HG03159 (cell line): ENCODE data around the gene FCGR2B.
A peak's percentile ranks its signal among the peaks of the same experiment; 100 is the strongest.
"Not testable (repeated sequence)": the region's sequence is repeated elsewhere in the genome, so short reads cannot be mapped to it uniquely, and the experiment has no call there.

Experiments used
- ATAC-seq: cut with Tn5 transposase; IDR thresholded peaks from one replicate; pipeline ENCODE4 v1.9.1; 2021; ENCODE audit warnings: mild to moderate bottlenecking, moderate library complexity; ENCODE audit not compliant: unreplicated experiment

FCGR2B gene

DNA sequence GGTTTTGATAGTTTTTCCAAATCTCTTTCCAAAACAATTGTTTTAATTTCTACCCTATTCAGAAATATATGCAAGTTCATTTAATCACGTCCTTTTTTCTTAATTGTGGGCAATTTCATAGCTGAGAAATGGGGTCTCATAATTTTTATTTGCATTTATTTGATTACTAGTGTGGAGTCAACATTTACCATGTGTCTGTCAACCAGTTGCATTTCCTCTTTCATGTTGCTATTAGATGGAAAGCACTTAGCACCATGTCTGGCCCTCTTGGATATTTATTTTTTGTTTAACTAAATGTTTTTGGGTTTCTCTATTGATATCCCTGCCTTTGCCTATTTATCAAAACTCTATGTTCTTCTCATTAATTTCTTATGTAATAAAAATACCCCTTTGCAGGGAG, 18.1 kb upstream of the FCGR2B start:
- not testable (repeated sequence) for ATAC-seq

DNA sequence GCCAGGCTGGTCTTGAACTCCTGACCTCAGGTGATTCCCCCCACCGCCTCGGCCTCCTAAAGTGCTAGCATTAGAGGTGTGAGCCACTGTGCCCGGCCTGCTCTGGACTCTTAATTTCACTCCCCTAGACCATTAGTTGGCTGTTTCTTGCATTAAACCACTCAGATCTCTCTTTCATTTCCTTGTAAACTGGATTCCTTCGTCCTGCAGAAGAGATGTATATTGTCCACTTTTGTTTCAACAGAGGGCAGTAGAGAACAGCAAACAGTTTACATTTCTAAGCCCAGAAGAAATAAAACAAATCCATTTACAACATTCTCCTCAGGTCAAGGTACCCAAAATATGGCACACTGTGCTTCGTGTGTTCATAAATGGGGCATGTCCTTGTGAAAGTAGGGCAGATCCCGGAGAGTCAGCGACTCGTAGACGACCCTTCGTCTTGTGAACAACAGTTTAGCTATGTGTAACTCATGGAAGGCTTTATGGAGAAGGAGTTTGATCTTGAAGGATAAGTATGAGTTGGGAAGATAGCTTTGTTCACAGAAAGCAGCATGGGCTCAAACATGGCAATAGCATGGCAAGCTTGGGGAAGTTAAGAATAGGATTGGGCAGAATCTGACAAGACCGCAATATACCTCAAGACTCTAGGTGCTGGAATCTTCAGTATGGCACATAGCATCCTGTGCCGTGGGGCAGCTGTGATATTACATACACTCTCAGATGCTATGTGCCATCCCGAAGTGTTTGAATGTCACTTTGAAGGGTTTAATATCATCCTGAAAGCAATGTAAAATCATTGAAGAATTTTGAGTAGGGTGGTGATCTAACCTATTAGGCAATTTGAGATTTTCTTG, 15.2 kb upstream of the FCGR2B start:
- not testable (repeated sequence) for ATAC-seq

- not testable (repeated sequence) for ATAC-seq
These were observed 9.4 kb upstream of the FCGR2B start for GRCh38 chr1:161653541-161653940.

- not testable (repeated sequence) for ATAC-seq
These were observed 9.0 kb upstream of the FCGR2B start for GRCh38 chr1:161653971-161654370.

- ATAC-seq, result not testable (repeated sequence)
These were observed 4.4 kb upstream of the FCGR2B start for GRCh38 chr1:161658524-161658923.

DNA sequence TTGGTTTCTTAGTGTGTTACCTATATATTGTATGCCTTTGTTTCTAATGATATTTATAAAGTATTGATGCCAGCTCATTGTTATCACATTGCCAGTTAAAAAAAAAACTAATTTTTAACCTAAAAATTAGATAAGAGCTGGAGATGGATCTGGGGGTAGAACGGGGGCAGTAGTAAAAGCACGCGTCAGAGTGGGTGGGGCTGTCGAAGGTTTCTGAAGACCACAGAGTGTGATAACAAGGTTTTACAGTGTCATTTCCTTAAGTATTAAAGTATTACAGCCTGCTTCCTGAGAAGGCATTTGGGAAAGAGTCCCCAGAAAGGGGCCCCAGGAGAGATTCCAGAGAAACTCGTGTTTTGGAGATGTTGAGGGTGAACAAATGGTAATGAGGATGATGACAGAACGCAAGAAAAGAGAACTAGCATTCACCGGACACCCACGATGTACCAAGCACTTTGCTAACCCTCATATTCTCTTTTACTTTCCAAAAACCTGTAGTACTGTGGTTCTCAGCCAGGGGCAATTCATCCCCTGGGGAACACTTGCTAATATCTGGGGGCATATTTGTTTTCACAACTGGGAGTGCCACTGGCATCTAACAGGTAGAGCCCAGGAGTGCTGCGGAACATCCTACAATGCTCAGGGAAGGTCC, 1.2 kb upstream of the FCGR2B start:
- ATAC-seq, result not testable (repeated sequence)

GRCh38 chr1:161663569-161663968, 626 bp downstream of the FCGR2B start:
- peak; percentile 18 for ATAC-seq

GRCh38 chr1:161664689-161665088, 1.7 kb downstream of the FCGR2B start:
- not testable (repeated sequence) for ATAC-seq

- ATAC-seq, result not testable (repeated sequence)
These were observed 8.4 kb downstream of the FCGR2B start for GRCh38 chr1:161671045-161672020.

- ATAC-seq, result not testable (repeated sequence)
These were observed 10.5 kb downstream of the FCGR2B start for GRCh38 chr1:161673437-161673836.

DNA sequence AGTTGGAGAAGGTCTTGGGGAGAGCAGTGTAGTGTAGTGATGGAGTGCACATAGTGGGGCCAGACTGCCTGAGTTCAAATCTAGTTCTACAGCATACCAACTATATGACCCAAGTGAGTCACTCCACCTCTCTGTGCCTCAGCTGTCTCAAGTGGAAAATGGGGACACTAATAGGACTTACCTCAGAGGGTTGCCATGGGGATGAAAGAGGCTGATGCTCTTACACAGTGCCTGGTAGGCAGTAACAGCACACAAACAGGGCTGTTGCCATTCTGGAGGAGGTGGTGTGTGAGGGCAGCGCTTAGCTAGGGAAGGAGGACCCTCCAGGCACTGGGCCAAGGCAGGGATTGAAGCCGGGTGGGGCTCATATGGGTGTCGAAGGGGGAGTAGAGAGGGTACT, 11.5 kb downstream of the FCGR2B start:
- not testable (repeated sequence) for ATAC-seq

DNA sequence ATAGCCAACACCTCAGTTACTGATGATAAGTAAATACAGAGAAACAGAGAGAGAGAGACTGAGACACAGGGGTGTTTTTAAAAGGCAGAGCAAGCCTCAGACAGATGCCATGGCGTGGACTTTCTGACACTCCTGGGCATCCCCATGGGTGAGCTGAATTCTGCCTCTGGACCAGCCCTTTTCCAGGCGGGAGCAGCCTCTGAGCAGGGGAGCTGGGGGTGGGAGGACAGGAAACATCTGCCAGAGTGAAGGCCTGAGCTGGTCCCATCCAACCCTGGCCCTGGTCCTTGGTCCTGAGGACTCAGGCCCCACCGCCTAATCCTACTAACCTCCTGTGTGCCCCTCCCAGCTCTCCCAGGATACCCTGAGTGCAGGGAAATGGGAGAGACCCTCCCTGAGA, 12.0 kb downstream of the FCGR2B start:
- ATAC-seq, result not testable (repeated sequence)

DNA sequence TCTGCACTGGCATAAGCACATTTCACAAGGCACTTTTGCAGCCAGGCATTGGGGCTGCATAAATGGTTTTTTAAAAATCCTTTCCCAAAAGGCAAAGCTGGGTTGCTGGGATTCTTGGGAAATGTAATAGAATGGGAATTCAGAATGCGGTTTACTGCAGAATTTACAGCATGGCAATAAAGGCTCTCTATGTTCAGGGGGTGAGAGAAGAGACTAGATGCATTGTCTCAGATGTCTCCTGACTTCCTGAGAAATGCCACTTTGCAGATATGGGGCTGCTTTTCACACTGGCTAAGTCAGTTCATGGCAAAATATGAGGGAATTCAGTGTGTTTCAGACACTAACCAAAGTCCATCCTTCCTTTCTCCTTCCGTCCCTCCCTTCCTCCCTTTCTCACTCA, 13.5 kb downstream of the FCGR2B start:
- ATAC-seq, result no peak

GRCh38 chr1:161676958-161677689, 14.2 kb downstream of the FCGR2B start:
- ATAC-seq, result no peak

DNA sequence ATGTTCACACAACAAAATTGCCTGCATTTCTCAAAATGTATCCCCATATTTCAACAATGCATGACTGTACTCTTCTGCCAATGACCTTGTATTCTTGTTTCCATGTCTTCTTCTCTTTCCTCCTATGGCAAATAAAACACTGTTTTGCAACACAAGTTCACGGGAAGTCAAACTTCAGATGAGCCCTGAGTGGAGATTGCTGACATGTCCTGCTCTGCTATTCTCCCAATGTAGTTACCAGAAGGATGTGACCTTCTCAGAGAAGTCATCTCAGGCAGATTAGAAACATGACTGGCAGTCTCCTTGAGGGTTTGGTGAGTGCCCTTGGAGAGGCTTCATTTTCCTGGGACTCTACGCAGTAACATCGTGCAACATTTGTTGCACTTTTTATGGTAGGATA, 15.6 kb downstream of the FCGR2B start:
- no peak for ATAC-seq

DNA sequence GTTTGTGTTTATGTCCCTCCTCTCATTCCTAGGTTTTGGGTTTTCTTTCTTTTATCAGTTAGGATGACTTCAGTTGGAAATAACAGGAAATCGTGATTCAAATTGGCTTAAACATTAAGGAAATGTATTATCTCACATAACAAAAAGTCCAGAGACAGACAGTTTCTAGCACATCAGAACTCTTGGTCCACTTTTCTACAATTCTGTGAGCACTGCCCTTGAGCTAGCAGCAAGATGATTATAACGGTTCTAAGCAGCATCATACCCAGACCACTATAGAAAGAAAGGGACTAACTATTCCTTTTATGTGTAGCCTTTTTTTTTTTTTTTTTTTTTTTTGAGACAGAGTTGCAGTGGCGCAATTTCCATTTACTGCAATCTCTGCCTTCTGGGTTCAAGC, 18.9 kb downstream of the FCGR2B start:
- no peak for ATAC-seq

- ATAC-seq, result no peak
These were observed 26.0 kb downstream of the FCGR2B start for GRCh38 chr1:161688946-161689345.

DNA sequence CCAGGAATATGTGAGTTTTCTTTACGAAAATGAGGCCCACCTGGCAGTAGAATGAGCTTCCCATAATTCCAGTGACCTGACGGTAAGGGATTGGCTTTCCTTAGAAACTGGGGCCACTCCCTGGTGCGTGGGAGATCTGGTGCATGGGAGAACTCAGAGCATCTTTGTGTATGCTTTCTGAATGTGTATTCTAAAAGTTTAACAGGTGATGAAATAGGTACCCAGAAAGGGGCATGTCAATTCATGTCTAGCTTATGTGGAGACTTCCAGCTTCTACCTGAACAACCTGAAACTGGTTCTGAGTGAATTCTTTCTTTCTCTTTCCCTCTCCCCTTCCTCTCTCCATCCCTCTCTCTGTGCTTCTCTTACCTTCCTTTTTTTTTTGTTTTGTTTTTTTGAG, 28.9 kb downstream of the FCGR2B start:
- no peak for ATAC-seq

GRCh38 chr1:161693020-161693712, 30.2 kb downstream of the FCGR2B start:
- not testable (repeated sequence) for ATAC-seq

- not testable (repeated sequence) for ATAC-seq
These were observed 35.4 kb downstream of the FCGR2B start for GRCh38 chr1:161698302-161698701.
